GM12892 (cell line): ENCODE data around the gene MYO3B.

Experiments used
- POLR2A ChIP-seq: IDR thresholded peaks from 2 replicates; pipeline ENCODE4 v1.6.1; 2011; ENCODE audit warnings: low read depth, low read length, control low read depth
- POLR2AphosphoS5 ChIP-seq: IDR thresholded peaks from 2 replicates; pipeline ENCODE4 v1.6.1; 2011; ENCODE audit warnings: low read depth, low read length, control low read depth

DNA sequence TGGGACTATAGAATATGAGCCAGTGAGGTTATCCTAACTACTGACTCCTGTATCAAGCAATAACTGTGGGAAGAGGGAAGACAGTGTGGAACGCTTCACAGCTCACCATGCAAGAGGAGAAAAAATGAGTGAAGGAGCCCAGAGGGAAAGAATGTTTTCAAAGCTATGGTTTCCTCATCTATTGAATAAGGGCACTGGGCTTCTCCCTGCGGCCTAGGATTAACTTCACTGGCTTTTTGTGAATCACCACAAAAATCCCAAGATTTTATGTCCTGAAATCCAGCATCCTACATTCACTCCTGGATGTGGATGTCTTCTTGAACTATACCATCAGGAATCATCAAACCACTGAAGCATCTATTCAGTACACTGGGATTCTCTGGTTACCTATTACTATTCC lies 492.7 kb downstream of the MYO3B start:
- TF ChIP-seq POLR2AphosphoS5 = no peak
- no peak for TF ChIP-seq POLR2A
